A673 (cell line): ENCODE data around the gene CNNM1. TPM values are rescaled to one million over a fixed set of nuclear protein-coding genes. Genes with fewer than 3 reads are reported as not detected.

Experiments used
- BruUV-seq: library from RNA; stranded (reverse); fragments of 400-500 nt; replicated peaks from 2 replicates; lab custom pipeline; 2021; lab: Mats Ljungman, UMichigan
- CTCF ChIA-PET: fragments of 300-600 bp; sonication (Branson Sonifier 250); formaldehyde crosslinking; loops from one replicate; lab custom pipeline; 2022; ENCODE audit warnings: antibody characterized with exemption; lab: Charles Lee
- POLR2A ChIA-PET: fragments of 300-600 bp; sonication (Branson Sonifier 250); formaldehyde crosslinking; loops from one replicate; lab custom pipeline; 2022; ENCODE audit warnings: antibody characterized with exemption; ENCODE audit not compliant: low non-redundant PET; lab: Charles Lee
- DNase-seq: peaks from one replicate; pipeline ENCODE4 v3.0.0-alpha.2; 2015; ENCODE audit warnings: low spot score
- H3K27ac ChIP-seq: fragments of 200-600 bp; sonication (generic); 2 replicates; pipeline ENCODE4 v1.5.1; 2016; ENCODE audit warnings: mixed run types, low read depth, mild to moderate bottlenecking, mixed read lengths, antibody characterized with exemption, low read length; ENCODE audit not compliant: poor library complexity, severe bottlenecking
- H3K27me3 ChIP-seq: fragments of 200-600 bp; sonication (generic); replicated peaks from 2 replicates; pipeline ENCODE4 v1.6.1; 2017; ENCODE audit warnings: mixed run types, low read depth, mild to moderate bottlenecking, mixed read lengths, antibody characterized with exemption, low read length; ENCODE audit not compliant: insufficient read depth, poor library complexity
- H3K36me3 ChIP-seq: fragments of 200-600 bp; sonication (generic); 2 replicates; pipeline ENCODE4 v1.6.1; 2016; ENCODE audit warnings: mixed run types, mild to moderate bottlenecking, mixed read lengths, antibody characterized with exemption, low read length; ENCODE audit not compliant: insufficient read depth, poor library complexity, severe bottlenecking
- H3K4me1 ChIP-seq: fragments of 200-600 bp; sonication (generic); 2 replicates; pipeline ENCODE4 v1.6.1; 2017; ENCODE audit warnings: mixed run types, mild to moderate bottlenecking, mixed read lengths, antibody characterized with exemption, low read length; ENCODE audit not compliant: insufficient read depth, poor library complexity, severe bottlenecking
- H3K4me3 ChIP-seq: fragments of 200-600 bp; sonication (generic); 2 replicates; pipeline ENCODE4 v1.5.1; 2016; ENCODE audit warnings: low read depth, mixed run types, mild to moderate bottlenecking, mixed read lengths, low read length; ENCODE audit not compliant: poor library complexity, severe bottlenecking
- H3K9me3 ChIP-seq: fragments of 200-600 bp; sonication (generic); 2 replicates; pipeline ENCODE4 v1.6.1; 2016; ENCODE audit warnings: mixed run types, low read depth, mild to moderate bottlenecking, mixed read lengths, antibody characterized with exemption, low read length; ENCODE audit not compliant: poor library complexity, severe bottlenecking
- EZH2 ChIP-seq: fragments of 200-600 bp; sonication (generic); IDR thresholded peaks from 2 replicates; pipeline ENCODE4 v1.6.1; 2017; ENCODE audit warnings: borderline replicate concordance, low read depth, mild to moderate bottlenecking, mixed read lengths, antibody characterized with exemption, low read length; ENCODE audit not compliant: poor library complexity, severe bottlenecking
- intact Hi-C: fragments of 100-400 bp; cut with micrococcal nuclease; formaldehyde crosslinking; loops from one replicate; pipeline ENCODE4 v1.10.0; 2022; ENCODE audit not compliant: unreplicated experiment
- total RNA-seq: library from RNA; stranded (reverse); gene quantifications from 2 replicates; pipeline ENCODE4 v1.2.3, GENCODE V29; 2021
- TF ChIP-seq, protein P1 (sequence below): fragments of 300-800, 200-600 bp; sonication (generic); conservative IDR thresholded peaks from 2 replicates; pipeline ENCODE4 v1.5.1; 2017; ENCODE audit warnings: low read depth, mild to moderate bottlenecking, antibody characterized with exemption, low read length, moderate library complexity, mixed read lengths

CNNM1 gene
- total RNA-seq, 1 experiment from 2014 or later = 0.73 TPM

DNA sequence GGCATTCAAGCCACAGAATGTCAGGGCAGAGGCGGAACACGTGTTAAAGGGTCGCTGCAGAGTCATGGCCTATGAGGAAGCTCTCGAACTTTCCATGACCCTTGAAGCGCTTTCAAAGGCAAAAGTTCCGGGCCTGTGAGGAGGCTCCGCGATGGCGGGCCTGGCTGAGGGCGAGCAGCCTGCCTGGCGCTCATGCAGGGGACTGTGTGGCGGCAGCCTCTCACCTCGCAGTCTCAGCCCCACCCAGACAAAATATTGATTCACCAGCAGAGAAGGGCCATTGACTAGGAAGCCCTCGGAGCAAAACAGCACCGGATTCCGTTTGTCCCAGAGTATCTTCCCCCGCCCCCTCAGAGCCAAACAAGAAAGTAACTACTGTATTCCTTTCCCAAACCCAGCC lies 12.8 kb upstream of the CNNM1 start:
- TF ChIP-seq EZH2 = no peak
- TF ChIP-seq, protein P1, sequence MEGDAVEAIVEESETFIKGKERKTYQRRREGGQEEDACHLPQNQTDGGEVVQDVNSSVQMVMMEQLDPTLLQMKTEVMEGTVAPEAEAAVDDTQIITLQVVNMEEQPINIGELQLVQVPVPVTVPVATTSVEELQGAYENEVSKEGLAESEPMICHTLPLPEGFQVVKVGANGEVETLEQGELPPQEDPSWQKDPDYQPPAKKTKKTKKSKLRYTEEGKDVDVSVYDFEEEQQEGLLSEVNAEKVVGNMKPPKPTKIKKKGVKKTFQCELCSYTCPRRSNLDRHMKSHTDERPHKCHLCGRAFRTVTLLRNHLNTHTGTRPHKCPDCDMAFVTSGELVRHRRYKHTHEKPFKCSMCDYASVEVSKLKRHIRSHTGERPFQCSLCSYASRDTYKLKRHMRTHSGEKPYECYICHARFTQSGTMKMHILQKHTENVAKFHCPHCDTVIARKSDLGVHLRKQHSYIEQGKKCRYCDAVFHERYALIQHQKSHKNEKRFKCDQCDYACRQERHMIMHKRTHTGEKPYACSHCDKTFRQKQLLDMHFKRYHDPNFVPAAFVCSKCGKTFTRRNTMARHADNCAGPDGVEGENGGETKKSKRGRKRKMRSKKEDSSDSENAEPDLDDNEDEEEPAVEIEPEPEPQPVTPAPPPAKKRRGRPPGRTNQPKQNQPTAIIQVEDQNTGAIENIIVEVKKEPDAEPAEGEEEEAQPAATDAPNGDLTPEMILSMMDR = no peak

DNA sequence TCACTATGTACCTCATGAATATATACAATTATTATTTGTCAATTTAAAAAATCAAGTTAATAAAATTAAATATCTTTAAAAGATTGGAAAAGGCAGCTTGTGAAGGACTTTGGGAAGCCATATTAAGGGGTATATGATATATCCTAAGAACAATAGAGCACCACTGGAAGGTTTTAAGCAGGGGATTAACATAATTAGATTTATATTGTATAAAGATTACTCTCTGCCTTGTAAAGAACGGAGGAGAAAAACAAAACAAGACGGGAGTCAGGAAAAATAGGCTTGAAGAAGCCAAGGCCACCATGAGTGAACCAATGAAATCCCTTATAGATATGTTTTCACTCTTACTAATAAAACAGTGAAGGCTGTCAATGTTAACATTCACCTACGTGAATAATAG lies 11.1 kb upstream of the CNNM1 start:
- peaks cover 22% of the 10 kb centered on the region for H3K27me3 ChIP-seq
- CTCF ChIA-PET = no interaction called here
- BruUV-seq = no TSS peak
- TF ChIP-seq EZH2 = no peak
- TF ChIP-seq, protein P1 = no peak
- no peaks in the 10 kb centered on the region for H3K9me3 ChIP-seq
- POLR2A ChIA-PET = interaction anchor here (0.6 kb wide), 1 partner anchor 11 kb away, joined by 3 read pairs; no protein-coding TSS in a partner anchor
- DNase-seq = no peak
- H3K27ac ChIP-seq = no peak overlapping the region
- H3K4me1 ChIP-seq = no peaks in the 10 kb centered on the region
- H3K4me3 ChIP-seq = no peak overlapping the region
- no peaks in the 10 kb centered on the region for H3K36me3 ChIP-seq
- intact Hi-C loops = no loop called here

More for the DNA sequence above, 12.8 kb upstream of the CNNM1 start:
- no peak overlapping the region for H3K4me3 ChIP-seq
- ChIA-PET CTCF (no interaction called here), POLR2A (no interaction called here)
- H3K9me3 ChIP-seq = no peaks in the 10 kb centered on the region
- no peaks in the 10 kb centered on the region for H3K36me3 ChIP-seq
- peaks cover 16% of the 10 kb centered on the region for H3K27me3 ChIP-seq
- DNase-seq = no peak
- intact Hi-C loops = no loop called here
- H3K4me1 ChIP-seq = no peaks in the 10 kb centered on the region
- no peak overlapping the region for H3K27ac ChIP-seq
- BruUV-seq = no TSS peak

DNA sequence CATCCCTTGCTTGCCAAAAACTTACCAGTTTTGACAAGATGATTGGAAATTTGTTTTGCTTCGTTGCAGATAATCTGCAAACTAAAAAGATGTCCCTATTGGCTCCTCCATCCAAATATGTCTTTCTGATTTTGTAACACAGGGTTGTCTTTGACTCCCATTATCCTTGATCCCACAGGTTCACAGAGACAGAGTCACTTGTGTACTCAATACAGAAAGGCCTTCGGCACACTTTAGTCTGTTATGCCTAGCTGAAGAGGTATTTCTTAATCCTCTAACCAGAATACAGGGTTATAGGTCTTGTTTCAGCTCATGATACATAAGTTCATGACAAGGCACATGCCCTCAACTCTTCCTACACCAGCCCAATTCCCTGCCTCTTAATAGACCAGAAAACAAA lies 10.7 kb upstream of the CNNM1 start:
- CTCF ChIA-PET = no interaction called here
- intact Hi-C loops = no loop called here

More for the DNA sequence above, 10.7 kb upstream of the CNNM1 start:
- no peak for DNase-seq
- BruUV-seq = no TSS peak
- no peaks in the 10 kb centered on the region for H3K4me1 ChIP-seq
- H3K27me3 ChIP-seq = peaks cover 24% of the 10 kb centered on the region
- H3K4me3 ChIP-seq = no peak overlapping the region
- H3K36me3 ChIP-seq = no peaks in the 10 kb centered on the region
- POLR2A ChIA-PET = interaction anchor here (0.6 kb wide), 1 partner anchor 11 kb away, joined by 3 read pairs; no protein-coding TSS in a partner anchor
- no peaks in the 10 kb centered on the region for H3K9me3 ChIP-seq
- no peak for TF ChIP-seq EZH2
- TF ChIP-seq, protein P1 = no peak
- H3K27ac ChIP-seq = no peak overlapping the region
